ENCODE measurements around the gene RNU6-7. TPM values are rescaled to one million over a fixed set of nuclear protein-coding genes. Genes with fewer than 3 reads are reported as not detected.

Gene RNU6-7
- total and polyA plus RNA-seq, 10 donors: not detected

DNA sequence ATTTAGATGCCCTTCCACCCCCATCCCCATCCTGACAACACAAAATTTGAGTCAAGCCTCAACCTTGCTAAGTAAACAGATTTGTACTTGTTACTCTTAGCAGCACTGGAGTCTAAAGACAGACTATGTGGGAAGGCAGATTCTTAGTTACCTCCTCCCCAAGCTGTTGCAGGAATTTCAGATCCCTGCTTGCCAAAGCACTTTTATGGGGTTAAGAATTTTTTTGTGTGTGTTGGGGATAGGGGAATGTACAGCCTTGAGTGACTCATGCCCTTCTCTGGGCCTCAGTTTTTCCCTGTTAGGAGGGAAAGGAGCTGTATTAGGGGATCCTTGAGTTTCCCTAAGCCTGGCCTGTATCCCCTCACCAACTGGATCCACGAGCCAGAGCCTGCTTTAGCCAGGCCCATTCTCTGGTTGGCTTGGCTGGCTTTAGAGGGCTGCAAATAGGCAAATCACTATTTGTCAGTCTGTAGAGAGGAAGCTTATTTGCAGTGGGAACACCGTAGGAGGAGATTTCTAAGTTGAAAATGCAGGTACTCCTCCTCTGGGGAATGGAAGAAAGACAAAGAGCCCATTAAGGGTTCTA lies 28.9 kb downstream of the RNU6-7 start:
- intact Hi-C loops (cut with DNase I; ENCODE audit: low total_unique reads): no loop called here
- H3K4me3 ChIP-seq: no peak overlapping the region
- H3K36me3 ChIP-seq: no peaks in the 10 kb centered on the region
- H3K4me1 ChIP-seq: no peaks in the 10 kb centered on the region
- WGBS, 5 donors: 85 to 100% (median 89%) methylated on average over 2 of the region's 2 CpGs
- no peaks in the 10 kb centered on the region for H3K9me3 ChIP-seq
- H3K27ac ChIP-seq: no peak overlapping the region
- DNase-seq: no peak
- no peaks in the 10 kb centered on the region for H3K27me3 ChIP-seq (replicated peaks in 1 of 7)
- TF ChIP-seq, protein P1, sequence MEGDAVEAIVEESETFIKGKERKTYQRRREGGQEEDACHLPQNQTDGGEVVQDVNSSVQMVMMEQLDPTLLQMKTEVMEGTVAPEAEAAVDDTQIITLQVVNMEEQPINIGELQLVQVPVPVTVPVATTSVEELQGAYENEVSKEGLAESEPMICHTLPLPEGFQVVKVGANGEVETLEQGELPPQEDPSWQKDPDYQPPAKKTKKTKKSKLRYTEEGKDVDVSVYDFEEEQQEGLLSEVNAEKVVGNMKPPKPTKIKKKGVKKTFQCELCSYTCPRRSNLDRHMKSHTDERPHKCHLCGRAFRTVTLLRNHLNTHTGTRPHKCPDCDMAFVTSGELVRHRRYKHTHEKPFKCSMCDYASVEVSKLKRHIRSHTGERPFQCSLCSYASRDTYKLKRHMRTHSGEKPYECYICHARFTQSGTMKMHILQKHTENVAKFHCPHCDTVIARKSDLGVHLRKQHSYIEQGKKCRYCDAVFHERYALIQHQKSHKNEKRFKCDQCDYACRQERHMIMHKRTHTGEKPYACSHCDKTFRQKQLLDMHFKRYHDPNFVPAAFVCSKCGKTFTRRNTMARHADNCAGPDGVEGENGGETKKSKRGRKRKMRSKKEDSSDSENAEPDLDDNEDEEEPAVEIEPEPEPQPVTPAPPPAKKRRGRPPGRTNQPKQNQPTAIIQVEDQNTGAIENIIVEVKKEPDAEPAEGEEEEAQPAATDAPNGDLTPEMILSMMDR (IDR thresholded peaks at IDR 0.05 in 8 of 11, conservative IDR thresholded peaks at IDR 0.05 in 3 of 11): no peak
- TF ChIP-seq POLR2AphosphoS5 (IDR thresholded peaks at IDR 0.05) (no peak), POLR2A (IDR thresholded peaks at IDR 0.05) (no peak)

DNA sequence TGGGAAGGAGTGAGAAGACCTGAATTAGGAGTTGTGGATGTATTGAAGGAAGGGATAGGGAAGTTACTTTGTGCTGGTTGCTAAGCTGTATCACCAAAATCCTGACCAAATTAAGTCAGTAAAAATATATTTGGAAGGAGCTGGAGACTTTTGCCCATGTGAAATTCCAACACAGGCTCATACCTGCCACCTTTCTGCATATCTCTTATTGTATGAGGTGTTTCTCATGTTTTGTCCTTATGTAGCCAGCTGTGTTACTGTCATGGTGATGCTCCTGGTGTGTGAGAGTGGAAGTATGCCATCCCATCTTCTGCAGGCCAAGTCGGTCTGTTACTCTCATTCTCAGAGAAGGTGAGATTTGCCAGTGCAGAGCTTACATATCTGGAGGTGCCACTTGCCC lies 30.6 kb downstream of the RNU6-7 start:
- TF ChIP-seq POLR2AphosphoS5 (IDR thresholded peaks at IDR 0.05) (no peak), POLR2A (IDR thresholded peaks at IDR 0.05) (no peak)
- TF ChIP-seq, protein P1 (IDR thresholded peaks at IDR 0.05 in 8 of 11, conservative IDR thresholded peaks at IDR 0.05 in 3 of 11): no peak
- Histone ChIP-seq H3K4me1 (no peaks in the 10 kb centered on the region), H3K36me3 (no peaks in the 10 kb centered on the region), H3K9me3 (no peaks in the 10 kb centered on the region), H3K4me3 (no peak overlapping the region), H3K27ac (no peak overlapping the region), H3K27me3 (replicated peaks in 1 of 7) (no peaks in the 10 kb centered on the region)
- intact Hi-C loops (cut with DNase I; ENCODE audit: low total_unique reads): no loop called here
- no peak for DNase-seq
- 93 to 96% (median 94%) methylated on average over 1 of the region's 1 CpG for WGBS, 5 donors

DNA sequence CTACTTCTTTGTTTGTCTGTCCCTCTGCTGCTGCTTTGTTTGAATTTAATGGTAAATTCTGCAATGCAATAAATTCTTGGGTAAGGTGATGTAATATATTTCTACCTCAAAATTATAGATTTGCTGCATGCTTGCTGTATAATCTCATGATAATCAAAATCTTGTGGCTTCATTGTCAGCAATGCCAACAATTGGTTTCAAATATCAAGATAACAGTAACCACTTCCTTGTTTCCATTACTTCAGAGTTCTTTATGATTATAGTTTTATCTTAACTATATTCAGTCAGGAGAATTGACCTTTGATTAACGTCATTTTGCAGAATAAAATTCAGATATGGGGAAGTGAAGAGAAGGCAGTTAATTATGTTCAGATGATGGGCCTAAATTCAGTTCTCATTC lies 31.4 kb downstream of the RNU6-7 start:
- DNase-seq: no peak
- WGBS, 5 donors: 25 to 58% (median 40%) methylated on average over 1 of the region's 1 CpG
- Histone ChIP-seq H3K27me3 (replicated peaks in 1 of 7) (no peaks in the 10 kb centered on the region), H3K9me3 (no peaks in the 10 kb centered on the region), H3K4me3 (no peak overlapping the region), H3K36me3 (no peaks in the 10 kb centered on the region), H3K27ac (no peak overlapping the region), H3K4me1 (no peaks in the 10 kb centered on the region)
- intact Hi-C loops (cut with DNase I; ENCODE audit: low total_unique reads): no loop called here
- TF ChIP-seq, protein P1 (IDR thresholded peaks at IDR 0.05 in 8 of 11, conservative IDR thresholded peaks at IDR 0.05 in 3 of 11): no peak
- TF ChIP-seq POLR2AphosphoS5 (IDR thresholded peaks at IDR 0.05) (no peak), POLR2A (IDR thresholded peaks at IDR 0.05) (no peak)

DNA sequence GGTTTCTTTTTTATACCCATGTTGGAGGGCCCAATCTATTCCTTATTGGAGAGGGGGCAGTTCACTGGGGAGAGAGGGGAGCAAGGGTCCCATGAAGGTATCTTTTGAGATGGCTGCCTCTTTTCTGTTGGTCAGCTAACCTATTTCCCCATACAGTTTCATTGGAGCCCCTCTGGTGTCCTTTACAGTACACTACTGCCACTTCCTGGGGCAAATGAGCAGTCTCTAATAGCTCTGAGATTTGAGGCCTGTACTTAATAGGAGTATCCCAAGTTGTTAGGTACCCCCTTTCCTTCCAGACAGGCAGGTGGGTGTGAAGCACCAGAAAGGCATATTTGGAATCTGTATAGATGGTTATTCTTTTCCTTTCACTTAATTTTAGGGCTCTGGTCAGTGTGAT lies 42.6 kb downstream of the RNU6-7 start:
- TF ChIP-seq POLR2AphosphoS5 (IDR thresholded peaks at IDR 0.05) (no peak), POLR2A (IDR thresholded peaks at IDR 0.05) (no peak)
- TF ChIP-seq, protein P1 (IDR thresholded peaks at IDR 0.05 in 8 of 11, conservative IDR thresholded peaks at IDR 0.05 in 3 of 11): no peak
- Histone ChIP-seq H3K4me3 (no peak overlapping the region), H3K4me1 (no peaks in the 10 kb centered on the region), H3K36me3 (no peaks in the 10 kb centered on the region), H3K27ac (no peak overlapping the region), H3K9me3 (no peaks in the 10 kb centered on the region), H3K27me3 (replicated peaks in 1 of 7) (no peaks in the 10 kb centered on the region)
- intact Hi-C loops (cut with DNase I; ENCODE audit: low total_unique reads): no loop called here
- no peak for DNase-seq
